Heart right ventricle (tissue), 16 donors: ENCODE results near the gene ADGRD1. TPM values are rescaled to one million over a fixed set of nuclear protein-coding genes. Genes with fewer than 3 reads are reported as not detected.

Experiments
- ATAC-seq, 8 donors: fragments of 200-7000 bp; cut with Tn5 transposase; one replicate each; pipeline ENCODE4 v1.9.1; 2020; ENCODE audit warnings: mild to moderate bottlenecking in 8 of 8, moderate library complexity in 8 of 8, moderate number of reproducible peaks in 1 of 8
- DNase-seq, 2 donors: peaks; one replicate each; pipeline ENCODE4 v3.0.0-alpha.2; 2020
- H3K27ac ChIP-seq, 10 donors: fragments of 200-600 bp; sonication (generic) in 2 of 10; one replicate each; pipeline versions ENCODE4 v1.5.0 to v1.8.0; 2020 to 2022; ENCODE audit warnings: mild to moderate bottlenecking in 3 of 10
- H3K27me3 ChIP-seq, 7 donors: fragments of 200-600 bp; one replicate each; pipeline ENCODE4 v1.8.0; 2021 to 2022; ENCODE audit warnings: mild to moderate bottlenecking in 2 of 7
- H3K36me3 ChIP-seq, 9 donors: fragments of 200-600 bp; sonication (generic) in 1 of 9; one replicate each; pipeline versions ENCODE4 v1.5.0 to v1.8.0; 2020 to 2022; ENCODE audit warnings: mild to moderate bottlenecking in 2 of 9
- H3K4me1 ChIP-seq, 9 donors: fragments of 200-600 bp; sonication (generic) in 1 of 9; one replicate each; pipeline versions ENCODE4 v1.5.0 to v1.8.0; 2020 to 2022; ENCODE audit warnings: mild to moderate bottlenecking in 4 of 9
- H3K4me3 ChIP-seq, 10 donors: fragments of 200-600 bp; sonication (generic) in 2 of 10; one replicate each; pipeline versions ENCODE4 v1.5.0 to v1.8.0; 2020 to 2022; ENCODE audit warnings: mild to moderate bottlenecking in 7 of 10, moderate library complexity in 2 of 10
- H3K9me3 ChIP-seq, 11 donors: fragments of 200-600 bp in 10 of 11; sonication (generic) in 2 of 11; one replicate each; pipeline versions ENCODE4 v1.5.0 to v1.8.0; 2013 to 2022; ENCODE audit warnings: mild to moderate bottlenecking in 2 of 11, control low read depth in 1 of 11, moderate library complexity in 1 of 11
- WGBS, 2 donors: extraction: QIAGEN DNeasy Blood & Tissue Kit; methylation state at CpG; one replicate each; pipeline ENCODE4 v1.1.7; 2013; ENCODE audit warnings: inconsistent platforms in 1 of 2; 5-methylcytosine and 5-hydroxymethylcytosine counted together
- intact Hi-C, 10 donors: fragments of 100-400 bp; cut with DNase I; formaldehyde crosslinking; loops; one replicate each; pipeline versions ENCODE4 v1.11.1 to v1.14.2; 2022
- polyA plus RNA-seq, 2 donors: library from polyadenylated mRNA; stranded (reverse); fragments of 200-250 nt; gene quantifications; one replicate each; pipeline ENCODE4 v1.2.3, GENCODE V29; 2013
- total RNA-seq, 10 donors: library from RNA; stranded (reverse); fragmentation: NEBNext Ultra II Directional in 3 of 10; extraction: Animal tissue kit (Norgen Biotek cat#: 25700) in 3 of 10; gene quantifications; one replicate each; pipeline versions ENCODE4 v1.2.1 to v1.2.4, GENCODE V29; 2021 to 2023
- TF ChIP-seq, protein P1 (sequence below), 9 donors: fragments of 200-600 bp; sonication (generic) in 2 of 9; IDR thresholded peaks; one replicate each; pipeline versions ENCODE4 v1.5.0 to v1.8.0; 2021 to 2022; ENCODE audit warnings: antibody characterized with exemption in 9 of 9, mild to moderate bottlenecking in 5 of 9, moderate library complexity in 1 of 9
- donor health status: Arrhythmogenic right ventricular cardiomyopathy.
- donor health status: ischemic (EF 13 %, LVEDD 7.1; RV severe dilation, severe dysfunction).
- donor health status: healthy with polysubstance abuse.
- donor health status: DM: no; HTN: yes; CAD: no.
- donor health status: DM: no; HTN: no; CAD: no.
- donor health status: ischemic (EF 25% LVEDD 6.9; RV normal size, moderate dysfunction).
- donor health status: ischemic (EF 25% LVEDD 5.7; RV mildly dilated, moderate dysfunction).
- donor health status: healthy.
- donor health status: DM: yes; HTN: yes; CAD: no.
- donor health status: Ischemic cardiomyopathy.
- donor health status: ischemic (EF 35%, LVEDD 5.7; RV mildly dilated, moderate dysfunction).
- donor health status: nonischemic (EF 11% LVEDD 7.7; RV severe dilation, severe dysfunction).
- donor health status: DM: yes; HTN: yes; CAD: no.
- donor health status: PGD.
- donor health status: ischemic (EF 29% LVEDD 5.4; RV normal size, mild dysfunction).
- donor health status: nonischemic (EF 23%, LVEDD 6.1; RV moderate dilation, normal function).

The ADGRD1 gene
- total and polyA plus RNA-seq, 12 donors, result 16.8 to 157 (median 69.7) TPM

DNA sequence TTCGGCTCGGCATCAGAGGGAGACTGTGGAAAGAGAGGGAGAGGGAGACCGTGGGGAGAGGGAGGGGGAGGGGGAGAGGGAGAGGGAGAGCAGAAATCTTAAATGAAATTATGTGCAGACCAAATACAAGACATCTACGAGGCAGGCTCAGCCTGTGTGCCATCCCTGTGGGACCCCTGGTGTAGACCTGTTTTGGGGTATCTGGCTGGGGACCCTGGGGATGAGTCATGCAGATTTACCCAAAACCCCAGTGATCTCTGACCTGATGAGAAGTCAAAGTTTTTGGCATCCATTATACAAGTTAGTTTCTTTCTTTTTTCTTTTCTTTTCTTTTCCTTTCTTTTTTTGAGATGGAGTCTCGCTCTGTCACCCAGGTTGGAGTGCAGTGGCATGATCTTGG is 44.4 kb downstream of the ADGRD1 start:
- peaks cover 0 to 18% (median 15%) of the 10 kb centered on the region in 9 donors for H3K4me1 ChIP-seq

DNA sequence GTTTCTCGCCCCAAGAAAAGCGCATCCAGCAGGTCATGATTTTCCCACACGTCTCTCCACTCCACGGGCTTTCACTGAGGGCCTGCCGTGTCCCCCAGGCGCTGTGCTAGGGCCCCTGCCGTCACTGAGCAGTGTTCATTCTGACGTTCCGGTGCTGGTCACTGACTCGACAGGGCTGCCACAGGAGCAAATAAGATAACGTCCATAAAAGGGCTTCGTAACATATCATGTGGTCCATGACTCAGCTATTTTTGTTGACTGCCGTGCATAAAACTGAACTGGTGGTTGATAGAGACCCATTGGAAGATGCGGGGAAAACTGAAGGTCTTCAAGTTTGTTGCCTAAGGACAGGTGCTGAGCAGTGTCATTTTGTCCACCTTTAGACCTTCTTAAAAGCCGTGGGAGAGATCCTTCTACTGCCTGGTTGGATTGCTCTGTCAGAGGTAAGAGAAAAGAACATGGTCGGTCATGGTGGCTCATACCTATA is 46.3 kb downstream of the ADGRD1 start:
- 90 to 91% methylated on average over 16 of the region's 16 CpGs for WGBS, 2 donors
- no peaks in the 10 kb centered on the region for H3K27me3 ChIP-seq
- H3K27ac ChIP-seq, result peak overlapping the region in 1 of 10 donors; percentile 40
- peaks cover 0 to 32% (median 17%) of the 10 kb centered on the region in 9 donors for H3K4me1 ChIP-seq
- no peak for DNase-seq
- H3K4me3 ChIP-seq, result no peak overlapping the region
- intact Hi-C loops, result no loop called here
- H3K36me3 ChIP-seq, result peaks cover 0 to 51% (median 3%) of the 10 kb centered on the region in 9 donors
- TF ChIP-seq, protein P1, sequence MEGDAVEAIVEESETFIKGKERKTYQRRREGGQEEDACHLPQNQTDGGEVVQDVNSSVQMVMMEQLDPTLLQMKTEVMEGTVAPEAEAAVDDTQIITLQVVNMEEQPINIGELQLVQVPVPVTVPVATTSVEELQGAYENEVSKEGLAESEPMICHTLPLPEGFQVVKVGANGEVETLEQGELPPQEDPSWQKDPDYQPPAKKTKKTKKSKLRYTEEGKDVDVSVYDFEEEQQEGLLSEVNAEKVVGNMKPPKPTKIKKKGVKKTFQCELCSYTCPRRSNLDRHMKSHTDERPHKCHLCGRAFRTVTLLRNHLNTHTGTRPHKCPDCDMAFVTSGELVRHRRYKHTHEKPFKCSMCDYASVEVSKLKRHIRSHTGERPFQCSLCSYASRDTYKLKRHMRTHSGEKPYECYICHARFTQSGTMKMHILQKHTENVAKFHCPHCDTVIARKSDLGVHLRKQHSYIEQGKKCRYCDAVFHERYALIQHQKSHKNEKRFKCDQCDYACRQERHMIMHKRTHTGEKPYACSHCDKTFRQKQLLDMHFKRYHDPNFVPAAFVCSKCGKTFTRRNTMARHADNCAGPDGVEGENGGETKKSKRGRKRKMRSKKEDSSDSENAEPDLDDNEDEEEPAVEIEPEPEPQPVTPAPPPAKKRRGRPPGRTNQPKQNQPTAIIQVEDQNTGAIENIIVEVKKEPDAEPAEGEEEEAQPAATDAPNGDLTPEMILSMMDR (IDR thresholded peaks at IDR 0.05), result no peak
- peaks cover 0 to 4% (median 0%) of the 10 kb centered on the region in 11 donors for H3K9me3 ChIP-seq
- ATAC-seq, result no peak

More for the DNA sequence above, 44.4 kb downstream of the ADGRD1 start:
- TF ChIP-seq, protein P1 (IDR thresholded peaks at IDR 0.05), result no peak
- Histone ChIP-seq H3K36me3 (peaks cover 0 to 54% (median 7%) of the 10 kb centered on the region in 9 donors), H3K27ac (no peak overlapping the region), H3K9me3 (peaks cover 0 to 4% (median 0%) of the 10 kb centered on the region in 11 donors), H3K4me3 (no peak overlapping the region), H3K27me3 (no peaks in the 10 kb centered on the region)
- intact Hi-C loops, result no loop called here
- 93 to 97% methylated on average over 4 to 5 of the region's 5 CpGs for WGBS, 2 donors
- no peak for ATAC-seq
- no peak for DNase-seq

GRCh38 chr12:131001493-131001892 is 47.8 kb downstream of the ADGRD1 start:
- Histone ChIP-seq H3K27ac (peak overlapping the region in 8 of 10 donors; percentile 24 to 86 (median 74)), H3K4me3 (no peak overlapping the region), H3K27me3 (no peaks in the 10 kb centered on the region), H3K4me1 (peaks cover 0 to 33% (median 22%) of the 10 kb centered on the region in 9 donors), H3K36me3 (peaks cover 0 to 61% (median 3%) of the 10 kb centered on the region in 9 donors), H3K9me3 (peaks cover 0 to 4% (median 0%) of the 10 kb centered on the region in 11 donors)
- intact Hi-C loops, result no loop called here
- WGBS, 2 donors, result 90 to 100% methylated on average over 1 of the region's 1 CpG
- DNase-seq, result no peak
- TF ChIP-seq, protein P1 (IDR thresholded peaks at IDR 0.05), result no peak
- no peak for ATAC-seq

DNA sequence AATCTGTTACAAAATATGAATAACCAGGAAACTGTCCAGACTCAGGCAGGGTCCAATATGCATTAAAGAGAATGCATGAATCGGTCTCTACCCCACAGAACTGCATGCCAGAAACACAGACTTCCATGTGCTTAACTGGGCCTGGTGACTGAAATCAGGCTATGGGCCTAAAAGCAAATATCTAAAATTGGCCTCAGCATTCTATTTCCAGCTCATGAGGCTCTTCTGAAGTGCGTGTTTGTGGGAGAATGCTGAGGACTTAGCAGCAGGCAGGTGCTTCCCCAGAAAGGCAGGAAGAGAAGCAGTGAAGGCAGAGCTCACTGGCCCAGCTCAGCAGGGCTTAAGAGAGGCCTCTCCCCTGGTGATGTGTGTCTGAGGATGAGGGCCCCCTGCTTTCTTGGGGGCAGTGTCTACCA is 48.5 kb downstream of the ADGRD1 start:
- Histone ChIP-seq H3K27ac (peak overlapping the region; percentile 18 to 86 (median 70)), H3K4me3 (no peak overlapping the region), H3K36me3 (peaks cover 0 to 61% (median 3%) of the 10 kb centered on the region in 9 donors), H3K9me3 (peaks cover 0 to 4% (median 0%) of the 10 kb centered on the region in 11 donors), H3K27me3 (no peaks in the 10 kb centered on the region), H3K4me1 (peaks cover 0 to 40% (median 29%) of the 10 kb centered on the region in 9 donors)
- ATAC-seq (peak; percentile 18 to 84 (median 67)), DNase-seq (no peak)
- TF ChIP-seq, protein P1 (IDR thresholded peaks at IDR 0.05), result no peak
- 47 to 63% methylated on average over 2 of the region's 2 CpGs for WGBS, 2 donors
- intact Hi-C loops, result loop anchor here in 1 of 10 donors (2.0 kb wide), 1 partner anchor 37 kb away; no protein-coding TSS in a partner anchor
